ENCODE data around the gene HMBS.
"Not testable (repeated sequence)": the region's sequence is repeated elsewhere in the genome, so short reads cannot be mapped to it uniquely, and the experiment has no call there.

HMBS gene

DNA sequence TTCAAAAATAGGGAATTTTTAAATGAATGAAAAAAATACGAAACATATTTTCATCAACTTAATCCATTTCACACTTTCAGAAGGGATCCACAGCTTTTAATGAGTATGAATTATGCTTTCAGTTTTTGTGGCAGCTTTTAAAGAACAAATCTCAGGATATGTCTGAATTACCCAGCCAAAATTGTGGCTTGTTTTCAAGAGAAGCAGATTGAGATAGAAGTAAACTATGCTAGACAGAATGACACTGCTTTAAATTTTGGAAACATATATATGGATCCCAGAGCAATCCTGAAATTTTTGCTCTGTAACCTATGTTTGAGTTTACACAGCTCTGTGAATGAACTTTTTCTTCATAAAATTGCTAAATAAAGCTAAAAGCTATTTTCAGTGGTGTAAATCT, 34.3 kb downstream of the HMBS start:
- no peak for DNase-seq (ENCODE audit: low spot score)

DNA sequence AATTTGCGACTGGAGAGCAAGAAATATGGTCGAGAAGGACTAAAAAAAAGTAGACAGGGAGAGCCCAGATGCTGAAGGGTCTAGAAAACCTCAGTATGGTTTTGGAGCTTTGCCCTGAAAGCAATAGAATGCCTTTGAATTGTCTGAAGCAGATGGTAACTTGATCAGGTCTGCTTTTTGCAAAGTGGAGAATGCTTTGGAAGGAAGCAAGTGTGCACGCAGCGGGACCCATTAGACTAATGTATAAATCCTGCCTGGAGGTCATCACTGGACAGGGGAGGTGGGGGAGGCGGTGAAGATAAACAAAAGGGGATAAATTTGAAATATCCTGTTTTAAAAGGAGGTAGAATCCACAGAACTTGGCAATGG, 35.9 kb downstream of the HMBS start:
- DNase-seq (ENCODE audit: low spot score) = peak; percentile 32

DNA sequence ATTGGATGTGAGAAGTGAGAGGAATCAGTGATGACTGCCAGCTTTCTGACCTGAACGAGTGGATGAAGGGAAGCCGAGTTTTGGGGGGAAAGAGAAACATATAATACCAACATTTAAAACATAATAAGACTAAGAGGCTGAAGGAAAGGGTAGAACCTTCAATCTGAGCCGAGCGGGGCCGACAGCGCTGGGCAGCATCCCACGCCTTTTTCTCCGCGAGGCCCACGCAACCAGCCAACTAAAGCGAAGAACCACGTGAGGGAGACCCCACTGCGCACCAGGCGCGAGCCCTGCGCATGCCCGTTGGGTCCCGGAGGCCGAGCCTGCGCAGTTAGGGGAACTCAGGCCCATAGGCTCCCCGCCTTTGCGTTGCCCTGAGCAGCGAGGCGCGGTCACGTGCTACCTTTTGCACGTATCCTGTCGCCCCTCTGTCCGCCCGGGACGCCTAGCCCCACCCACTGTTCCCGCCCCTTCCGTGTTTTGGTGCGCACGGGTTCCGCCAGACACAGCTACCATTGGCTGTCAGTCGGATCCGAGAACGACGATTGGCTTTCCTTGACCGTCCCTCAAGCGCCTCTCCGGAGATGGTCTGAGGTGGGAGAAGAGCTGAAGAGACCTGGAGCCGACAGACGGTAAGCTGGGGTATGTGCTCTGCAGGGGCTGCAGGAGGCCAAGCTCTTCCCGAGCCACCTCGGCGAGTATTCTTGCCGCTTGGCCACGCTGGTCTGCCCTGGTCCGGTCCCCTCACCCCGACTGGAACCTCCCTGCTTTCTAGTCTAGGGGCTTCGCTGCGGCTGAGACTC, 36.5 kb downstream of the HMBS start, which contains the start of gene HINFP:
Gene HINFP, plus strand, starts transcription at position 573 of the 803 bp plus-strand sequence. CDS start 5,365 bp downstream, outside the sequence.
- peak; percentile 100 for DNase-seq (ENCODE audit: low spot score)

DNA sequence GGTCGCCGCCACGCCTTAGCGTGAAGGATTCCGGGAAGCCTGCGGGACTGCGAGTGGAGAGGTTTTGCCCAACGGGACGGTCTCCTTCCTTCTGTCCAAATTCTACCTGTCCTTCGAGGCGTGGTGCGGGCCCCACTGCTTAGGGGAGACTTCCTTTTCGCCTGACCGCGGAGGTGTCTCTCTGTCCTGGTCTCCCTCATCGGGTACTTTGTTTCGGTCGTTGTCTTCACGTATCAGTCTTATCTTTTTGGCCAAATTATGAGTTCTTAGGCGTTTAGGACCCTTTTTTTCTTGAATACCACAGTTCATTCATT, 37.1 kb downstream of the HMBS start:
- DNase-seq (ENCODE audit: low spot score) = no peak

DNA sequence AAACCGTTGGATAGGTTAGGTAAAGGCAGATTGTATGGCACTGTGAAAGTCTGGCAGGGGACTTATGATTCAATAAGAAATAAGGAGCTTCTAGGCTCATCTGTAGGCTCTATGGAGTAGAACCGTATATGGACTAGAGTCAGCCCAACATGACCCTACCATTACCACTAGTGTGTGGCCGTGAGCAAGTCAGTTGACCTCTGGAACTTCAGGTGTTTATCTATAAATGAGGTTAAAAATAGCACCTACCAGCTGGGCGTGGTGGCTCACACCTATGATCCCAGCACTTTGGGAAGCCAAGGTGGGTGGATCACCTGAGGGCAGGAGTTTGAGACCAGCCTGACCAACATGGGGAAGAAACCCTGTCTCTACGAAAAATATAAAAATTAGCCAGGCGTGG, 41.1 kb downstream of the HMBS start:
- no peak for DNase-seq (ENCODE audit: low spot score)

DNA sequence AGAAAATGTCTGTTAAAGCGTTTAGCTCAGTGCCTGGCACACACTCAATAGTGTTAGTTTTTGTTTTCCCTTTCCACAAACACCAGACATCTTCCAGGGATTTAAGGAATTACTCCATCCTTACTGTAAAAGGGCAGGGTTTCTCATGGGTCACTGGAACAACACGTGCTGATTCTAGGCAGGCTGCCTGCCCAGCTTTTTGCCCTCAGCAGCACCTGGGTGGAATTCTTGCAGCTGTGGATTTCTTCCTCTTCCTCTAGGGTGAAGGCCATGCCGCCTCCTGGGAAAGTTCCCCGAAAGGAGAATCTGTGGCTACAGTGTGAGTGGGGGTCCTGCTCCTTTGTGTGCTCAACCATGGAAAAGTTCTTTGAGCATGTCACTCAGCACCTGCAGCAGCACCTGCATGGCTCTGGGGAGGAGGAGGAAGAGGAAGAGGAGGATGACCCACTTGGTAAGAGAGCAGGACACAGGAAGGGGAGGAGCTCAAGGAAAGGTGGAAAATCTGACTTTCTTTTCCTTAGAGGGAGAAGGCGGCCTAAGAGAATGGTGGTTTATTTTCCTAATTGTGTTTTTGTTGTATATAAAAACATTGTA, 42.1 kb downstream of the HMBS start:
- DNase-seq (ENCODE audit: low spot score) = no peak

DNA sequence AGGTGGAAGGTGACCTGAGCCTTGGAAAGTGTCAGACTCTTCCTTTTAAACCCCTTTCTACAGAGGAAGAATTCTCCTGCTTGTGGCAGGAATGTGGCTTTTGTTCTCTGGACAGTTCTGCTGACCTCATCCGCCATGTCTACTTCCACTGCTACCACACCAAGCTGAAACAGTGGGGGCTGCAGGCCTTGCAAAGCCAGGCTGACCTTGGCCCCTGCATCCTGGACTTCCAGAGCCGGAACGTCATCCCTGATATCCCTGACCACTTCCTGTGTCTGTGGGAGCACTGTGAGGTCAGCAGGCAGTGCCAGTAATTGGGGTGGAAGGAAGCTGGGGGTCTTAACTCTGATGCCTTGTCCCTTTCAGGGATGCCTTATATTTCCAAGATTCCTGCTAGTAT, 46.0 kb downstream of the HMBS start:
- no peak for DNase-seq (ENCODE audit: low spot score)

DNA sequence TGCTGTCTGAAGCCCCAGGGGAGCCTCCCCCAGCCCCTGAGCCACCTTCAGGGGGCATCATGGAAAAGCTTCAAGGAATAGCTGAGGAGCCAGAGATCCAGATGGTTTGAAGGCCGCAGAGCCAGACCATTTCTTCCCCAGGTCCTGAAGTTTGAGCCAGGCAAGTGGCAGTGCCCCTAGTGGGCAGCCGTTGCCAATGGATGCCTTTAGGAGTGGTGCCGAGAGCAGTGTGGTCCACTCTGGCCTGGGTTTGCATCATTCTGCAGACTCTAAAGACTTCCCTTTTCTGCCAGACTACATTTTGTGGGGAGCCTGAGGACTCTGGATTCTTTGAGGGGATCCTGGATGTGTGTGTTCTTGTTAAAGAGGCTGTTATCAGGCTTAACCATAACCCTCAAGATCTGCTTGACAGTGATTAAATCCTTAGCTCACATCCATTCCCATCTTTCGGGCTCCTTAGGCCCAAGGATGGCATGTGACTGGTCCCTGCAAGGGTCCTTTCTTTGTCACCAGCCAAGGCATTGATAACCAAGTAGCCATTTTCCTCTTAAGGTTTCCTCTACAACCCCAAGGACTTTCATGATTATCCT, 49.8 kb downstream of the HMBS start:
- peak; percentile 54 for DNase-seq (ENCODE audit: low spot score)

DNA sequence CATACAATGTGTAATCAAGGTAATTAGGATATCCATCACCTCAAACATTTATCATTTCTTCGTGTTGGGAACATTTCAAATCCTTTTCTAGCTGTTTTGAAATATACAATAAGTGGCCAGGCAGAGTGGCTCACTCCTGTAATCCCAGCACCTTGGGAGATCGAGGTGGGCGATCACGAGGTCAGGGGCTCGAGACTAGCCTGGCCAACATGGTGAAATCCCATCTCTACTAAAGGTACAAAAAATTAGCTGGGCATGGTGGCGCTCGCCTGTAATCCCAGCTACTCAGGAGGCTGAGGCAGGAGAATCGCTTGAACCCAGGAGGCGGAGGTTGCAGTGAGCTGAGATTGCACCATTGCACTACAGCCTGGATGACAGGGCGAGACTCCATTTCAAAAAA, 54.6 kb downstream of the HMBS start:
- DNase-seq (ENCODE audit: low spot score) = not testable (repeated sequence)
